Upper lobe of right lung (tissue), 1 donor: ENCODE results near the gene NRXN3. TPM values are rescaled to one million over a fixed set of nuclear protein-coding genes. Genes with fewer than 3 reads are reported as not detected.

Source experiments
- ATAC-seq: fragments of 200-7000 bp; cut with Tn5 transposase; one replicate; pipeline ENCODE4 v1.9.1; 2020; ENCODE audit warnings: mild to moderate bottlenecking, moderate library complexity
- DNase-seq: peaks from one replicate; pipeline ENCODE4 v3.0.0-alpha.2; 2020
- H3K27ac ChIP-seq: fragments of 200-600 bp; one replicate; pipeline ENCODE4 v1.8.0; 2022
- H3K27me3 ChIP-seq: fragments of 200-600 bp; one replicate; pipeline ENCODE4 v1.8.0; 2022; ENCODE audit warnings: mild to moderate bottlenecking
- H3K36me3 ChIP-seq: fragments of 200-600 bp; one replicate; pipeline ENCODE4 v1.8.0; 2022
- H3K4me1 ChIP-seq: fragments of 200-600 bp; one replicate; pipeline ENCODE4 v1.8.0; 2022
- H3K4me3 ChIP-seq: fragments of 200-600 bp; one replicate; pipeline ENCODE4 v1.8.0; 2022; ENCODE audit warnings: mild to moderate bottlenecking
- H3K9me3 ChIP-seq: fragments of 200-600 bp; one replicate; pipeline ENCODE4 v1.8.0; 2022
- CTCF ChIP-seq: fragments of 200-600 bp; IDR thresholded peaks from one replicate; pipeline ENCODE4 v1.8.0; 2022; ENCODE audit warnings: antibody characterized with exemption
- intact Hi-C: fragments of 100-400 bp; cut with DNase I; formaldehyde crosslinking; loops from one replicate; pipeline ENCODE4 v1.11.0; 2022
- total RNA-seq: library from RNA; stranded (reverse); fragmentation: NEBNext Ultra II Directional; extraction: Animal tissue kit (Norgen Biotek cat#: 25700); gene quantifications from one replicate; pipeline ENCODE4 v1.2.1, GENCODE V29; 2021
- donor health status: DM: no; HTN: yes; CAD: no; lungs with severe emphysema.

Gene NRXN3
- total RNA-seq, 1 donor from 2014 or later = 10.0 TPM

- Histone ChIP-seq H3K4me3 (no peak overlapping the region), H3K4me1 (no peaks in the 10 kb centered on the region), H3K27me3 (no peaks in the 10 kb centered on the region), H3K36me3 (no peaks in the 10 kb centered on the region), H3K9me3 (no peaks in the 10 kb centered on the region), H3K27ac (no peak overlapping the region)
- DNase-seq (no peak), ATAC-seq (no peak)
- TF ChIP-seq CTCF = no peak
- intact Hi-C loops = no loop called here
Observed at GRCh38 chr14:79567306-79567705, 1397.1 kb downstream of the NRXN3 start.

- no peaks in the 10 kb centered on the region for H3K4me1 ChIP-seq
- intact Hi-C loops = no loop called here
- DNase-seq (no peak), ATAC-seq (no peak)
- H3K4me3 ChIP-seq = no peak overlapping the region
- no peaks in the 10 kb centered on the region for H3K36me3 ChIP-seq
- no peak for TF ChIP-seq CTCF
- H3K9me3 ChIP-seq = no peaks in the 10 kb centered on the region
- H3K27me3 ChIP-seq = no peaks in the 10 kb centered on the region
- no peak overlapping the region for H3K27ac ChIP-seq
Observed at GRCh38 chr14:79568594-79568993, 1398.4 kb downstream of the NRXN3 start.

- Histone ChIP-seq H3K9me3 (no peaks in the 10 kb centered on the region), H3K27ac (no peak overlapping the region), H3K4me1 (no peaks in the 10 kb centered on the region), H3K36me3 (no peaks in the 10 kb centered on the region), H3K4me3 (no peak overlapping the region), H3K27me3 (no peaks in the 10 kb centered on the region)
- intact Hi-C loops = no loop called here
- no peak for DNase-seq
- TF ChIP-seq CTCF = no peak
- no peak for ATAC-seq
Observed at GRCh38 chr14:79569072-79569471, 1398.9 kb downstream of the NRXN3 start.

GRCh38 chr14:79570648-79571047 lies 1400.5 kb downstream of the NRXN3 start:
- H3K4me3 ChIP-seq = no peak overlapping the region
- DNase-seq (no peak), ATAC-seq (no peak)
- no peaks in the 10 kb centered on the region for H3K9me3 ChIP-seq
- TF ChIP-seq CTCF = no peak
- H3K36me3 ChIP-seq = no peaks in the 10 kb centered on the region
- no peaks in the 10 kb centered on the region for H3K4me1 ChIP-seq
- H3K27ac ChIP-seq = no peak overlapping the region
- no peaks in the 10 kb centered on the region for H3K27me3 ChIP-seq
- intact Hi-C loops = no loop called here

- Histone ChIP-seq H3K4me3 (no peak overlapping the region), H3K27ac (no peak overlapping the region), H3K9me3 (no peaks in the 10 kb centered on the region), H3K4me1 (no peaks in the 10 kb centered on the region), H3K36me3 (no peaks in the 10 kb centered on the region), H3K27me3 (no peaks in the 10 kb centered on the region)
- ATAC-seq (no peak), DNase-seq (no peak)
- TF ChIP-seq CTCF = no peak
- intact Hi-C loops = no loop called here
Observed at GRCh38 chr14:79571366-79571765, 1401.2 kb downstream of the NRXN3 start.

GRCh38 chr14:79573486-79573885 lies 1403.3 kb downstream of the NRXN3 start:
- no peak overlapping the region for H3K27ac ChIP-seq
- no peaks in the 10 kb centered on the region for H3K9me3 ChIP-seq
- DNase-seq = no peak
- H3K4me1 ChIP-seq = no peaks in the 10 kb centered on the region
- no peak for TF ChIP-seq CTCF
- H3K4me3 ChIP-seq = no peak overlapping the region
- intact Hi-C loops = no loop called here
- no peaks in the 10 kb centered on the region for H3K27me3 ChIP-seq
- ATAC-seq = no peak
- H3K36me3 ChIP-seq = no peaks in the 10 kb centered on the region
